K562 (cell line): ENCODE results near the gene PPWD1. TPM values are rescaled to one million over a fixed set of nuclear protein-coding genes. Genes with fewer than 3 reads are reported as not detected.

Experiments used
- CTCF ChIP-seq, 3 experiments: IDR thresholded peaks in 2 of 3; conservative IDR thresholded peaks in 1 of 3; 2 replicates each; pipeline ENCODE4 v1.5.1; 2011 to 2012; ENCODE audit warnings: low read length in 3 of 3, mild to moderate bottlenecking in 3 of 3, control low read depth in 2 of 3, improper control_type of control experiment in 1 of 3, inconsistent platforms in 1 of 3, low read depth in 1 of 3, mixed read lengths in 1 of 3, moderate library complexity in 1 of 3; ENCODE audit not compliant: insufficient read depth in 2 of 3
- E2F1 ChIP-seq: sonication (generic); formaldehyde crosslinking; IDR thresholded peaks from 2 replicates; pipeline ENCODE4 v1.8.1; 2023; ENCODE audit warnings: mild to moderate bottlenecking, missing genetic modification reagents, moderate library complexity
- LCOR ChIP-seq: sonication (generic); formaldehyde crosslinking; IDR thresholded peaks from 2 replicates; pipeline ENCODE4 v1.8.0; 2022; ENCODE audit warnings: mild to moderate bottlenecking, missing genetic modification reagents
- MEIS2 ChIP-seq: fragments of 450-650 bp; IDR thresholded peaks from 2 replicates; pipeline ENCODE4 v1.6.1; 2014; ENCODE audit warnings: mild to moderate bottlenecking; ENCODE audit not compliant: partially characterized antibody
- MGA ChIP-seq: fragments of 450-650 bp; IDR thresholded peaks from 2 replicates; pipeline ENCODE4 v1.6.1; 2016; ENCODE audit warnings: mild to moderate bottlenecking, moderate library complexity
- NELFE ChIP-seq: IDR thresholded peaks from 2 replicates; pipeline ENCODE4 v1.6.1; 2011; ENCODE audit warnings: mild to moderate bottlenecking; ENCODE audit not compliant: insufficient read depth, insufficient read length
- TAF1 ChIP-seq: IDR thresholded peaks from 2 replicates; pipeline ENCODE4 v1.6.1; 2011; ENCODE audit warnings: mild to moderate bottlenecking, low read length, moderate library complexity; ENCODE audit not compliant: insufficient read depth, control insufficient read depth, severe bottlenecking; ENCODE audit errors: extremely low read depth
- TBP ChIP-seq: optimal IDR thresholded peaks from 2 replicates; pipeline ENCODE3; 2011; ENCODE audit warnings: low read depth, low read length, improper control_type of control experiment
- THAP12 ChIP-seq: fragments of 250-450 bp; sonication (Bioruptor Pico); IDR thresholded peaks from 2 replicates; pipeline ENCODE4 v1.9.0; 2021; ENCODE audit warnings: mild to moderate bottlenecking, inconsistent platforms
- polyA plus RNA-seq, 8 experiments: library from polyadenylated mRNA; depleted of rRNA in 4 of 8; stranded (reverse) in 5 of 8; unstranded in 3 of 8; fragments of >200 nt; fragmentation: Nextera tagmentation in 2 of 8; fragmentation: Illumina TruSeq in 1 of 8; extraction: Ambion mirVana in 2 of 8; extraction: Trizol in 1 of 8; gene quantifications; 2 replicates each; pipeline versions ENCODE4 v1.2.1 to v1.2.3, GENCODE V29; 2011 to 2014; ENCODE audit warnings: inconsistent platforms in 1 of 8, missing spikeins in 1 of 8
- total RNA-seq, 7 experiments: library from RNA; depleted of rRNA in 6 of 7; stranded (reverse); fragments of >200 nt in 6 of 7; fragmentation: Illumina TruSeq in 2 of 7; extraction: Trizol in 2 of 7; gene quantifications; 2 replicates each; pipeline versions ENCODE4 v1.2.1 to v1.2.3, GENCODE V29; 2011 to 2021; ENCODE audit warnings: low replicate concordance in 1 of 7

The PPWD1 gene
- total and polyA plus RNA-seq, 9 of the 15 experiments (the other 6 are each of a cell fraction or from before 2014, with no cell fraction given) = 24.1 to 89.2 (median 51.4) TPM

- no peak for TF ChIP-seq E2F1
- TF ChIP-seq MGA = peak; percentile 51
- peak; percentile 62 for TF ChIP-seq TAF1
- TF ChIP-seq TBP = peak; percentile 42
- TF ChIP-seq THAP12 (CRISPR knock-in tag) = peak; percentile 35; the same call in 1 of the 2 replicates
- 0 out of 6 replicates have a peak, but pooled peaks of 2 of the 3 experiments have one; percentile 9 to 21 for TF ChIP-seq CTCF (IDR thresholded peaks at IDR 0.05 in 2 of 3, conservative IDR thresholded peaks at IDR 0.05 in 1 of 3; ENCODE audit: insufficient read depth in 2 of 3, low read depth in 1 of 3, low read length in 3 of 3)
- 0 out of 2 replicates have a peak, but pooled peaks have one; percentile 1 for TF ChIP-seq LCOR (CRISPR knock-in tag)
- no peak for TF ChIP-seq NELFE
- peak; percentile 85 for TF ChIP-seq MEIS2
Measured at GRCh38 chr5:65624025-65624570, 61.0 kb downstream of the PPWD1 start, which contains the start of gene TRIM23 (continued).
